ENCODE data around the gene TTC13. TPM values are rescaled to one million over a fixed set of nuclear protein-coding genes. Genes with fewer than 3 reads are reported as not detected.

Gene TTC13
- total RNA-seq, 1 experiment from 2014 or later = 35.2 TPM

- intact Hi-C loops (cut with micrococcal nuclease) = no loop called here
- CTCF ChIA-PET = interaction anchor here (1.4 to 2.0 kb wide), 2 partner anchors 10 to 286 kb away, joined by 5 to 9 read pairs; no protein-coding TSS in a partner anchor
- POLR2A ChIA-PET = no interaction called here
- H3K36me3 Mint-ChIP-seq (ENCODE audit: insufficient read depth, unreplicated experiment) = peaks cover 56% of the 10 kb centered on the region
- H3K4me1 Mint-ChIP-seq (ENCODE audit: insufficient read depth, unreplicated experiment) = peaks cover 3% of the 10 kb centered on the region
- DNase-seq (ENCODE audit: unreplicated experiment) = no peak
- no peak overlapping the region for H3K4me3 Mint-ChIP-seq (ENCODE audit: unreplicated experiment)
- H3K9me3 Mint-ChIP-seq (ENCODE audit: unreplicated experiment) = no peaks in the 10 kb centered on the region
- H3K27me3 Mint-ChIP-seq (ENCODE audit: insufficient read depth, unreplicated experiment) = no peaks in the 10 kb centered on the region
- BruUV-seq (replicated peaks) = no TSS peak
- no peak for TF ChIP-seq CTCF (IDR thresholded peaks at IDR 0.05; ENCODE audit: unreplicated experiment)
- no peak overlapping the region for H3K27ac Mint-ChIP-seq (ENCODE audit: low read depth, unreplicated experiment)
These were observed 52.5 kb downstream of the TTC13 start for GRCh38 chr1:230926182-230926581.

- Mint-ChIP-seq H3K27me3 (ENCODE audit: insufficient read depth, unreplicated experiment) (no peaks in the 10 kb centered on the region), H3K9me3 (ENCODE audit: unreplicated experiment) (no peaks in the 10 kb centered on the region), H3K4me3 (ENCODE audit: unreplicated experiment) (no peak overlapping the region), H3K4me1 (ENCODE audit: insufficient read depth, unreplicated experiment) (no peaks in the 10 kb centered on the region), H3K27ac (ENCODE audit: low read depth, unreplicated experiment) (no peak overlapping the region), H3K36me3 (ENCODE audit: insufficient read depth, unreplicated experiment) (peaks cover 51% of the 10 kb centered on the region)
- no peak for DNase-seq (ENCODE audit: unreplicated experiment)
- TF ChIP-seq CTCF (IDR thresholded peaks at IDR 0.05; ENCODE audit: unreplicated experiment) = no peak
- ChIA-PET CTCF (interaction anchor here (0.6 to 2.0 kb wide), 6 partner anchors 9 to 641 kb away, joined by 3 to 9 read pairs (median 5); no protein-coding TSS in a partner anchor), POLR2A (interaction anchor here (0.5 to 1.5 kb wide), 3 partner anchors 42 to 53 kb away, joined by 3 read pairs; partner anchors contain the start of genes ARV1 and TTC13)
- BruUV-seq (replicated peaks) = no TSS peak
- intact Hi-C loops (cut with micrococcal nuclease) = no loop called here
These were observed 53.1 kb downstream of the TTC13 start for GRCh38 chr1:230925608-230926007.

- TF ChIP-seq CTCF (IDR thresholded peaks at IDR 0.05; ENCODE audit: unreplicated experiment) = no peak
- Mint-ChIP-seq H3K27ac (ENCODE audit: low read depth, unreplicated experiment) (no peak overlapping the region), H3K9me3 (ENCODE audit: unreplicated experiment) (no peaks in the 10 kb centered on the region), H3K36me3 (ENCODE audit: insufficient read depth, unreplicated experiment) (peaks cover 52% of the 10 kb centered on the region), H3K4me3 (ENCODE audit: unreplicated experiment) (no peak overlapping the region), H3K4me1 (ENCODE audit: insufficient read depth, unreplicated experiment) (no peaks in the 10 kb centered on the region), H3K27me3 (ENCODE audit: insufficient read depth, unreplicated experiment) (no peaks in the 10 kb centered on the region)
- CTCF ChIA-PET = interaction anchor here (0.7 to 3.3 kb wide), 6 partner anchors 10 to 678 kb away, joined by 3 to 19 read pairs (median 4); no protein-coding TSS in a partner anchor
- intact Hi-C loops (cut with micrococcal nuclease) = no loop called here
- POLR2A ChIA-PET = no interaction called here
- no TSS peak for BruUV-seq (replicated peaks)
- no peak for DNase-seq (ENCODE audit: unreplicated experiment)
These were observed 55.5 kb downstream of the TTC13 start for GRCh38 chr1:230923176-230923575.

- Mint-ChIP-seq H3K9me3 (ENCODE audit: unreplicated experiment) (no peaks in the 10 kb centered on the region), H3K27me3 (ENCODE audit: insufficient read depth, unreplicated experiment) (no peaks in the 10 kb centered on the region), H3K36me3 (ENCODE audit: insufficient read depth, unreplicated experiment) (peaks cover 56% of the 10 kb centered on the region), H3K4me3 (ENCODE audit: unreplicated experiment) (no peak overlapping the region), H3K4me1 (ENCODE audit: insufficient read depth, unreplicated experiment) (no peaks in the 10 kb centered on the region), H3K27ac (ENCODE audit: low read depth, unreplicated experiment) (no peak overlapping the region)
- no peak for DNase-seq (ENCODE audit: unreplicated experiment)
- ChIA-PET POLR2A (interaction anchor here (0.6 to 1.3 kb wide), 3 partner anchors 56 to 319 kb away, joined by 3 to 6 read pairs (median 3); partner anchors contain the start of genes ARV1 and TTC13), CTCF (interaction anchor here (0.7 to 3.3 kb wide), 6 partner anchors 9 to 678 kb away, joined by 3 to 19 read pairs (median 4); no protein-coding TSS in a partner anchor)
- BruUV-seq (replicated peaks) = no TSS peak
- intact Hi-C loops (cut with micrococcal nuclease) = no loop called here
- TF ChIP-seq CTCF (IDR thresholded peaks at IDR 0.05; ENCODE audit: unreplicated experiment) = no peak
These were observed 56.0 kb downstream of the TTC13 start for GRCh38 chr1:230922620-230923019.
